Mononuclear cell (primary cell): ENCODE results near the gene NFKB2. TPM values are rescaled to one million over a fixed set of nuclear protein-coding genes. Genes with fewer than 3 reads are reported as not detected.

Experiments
- H3K27me3 ChIP-seq: 2 replicates; pipeline ENCODE4 v1.6.0; 2011; ENCODE audit warnings: low read length, control low read depth; ENCODE audit not compliant: insufficient read depth
- H3K4me1 ChIP-seq: 2 replicates; pipeline ENCODE4 v1.5.1; 2011; ENCODE audit warnings: mild to moderate bottlenecking, low read length, control low read depth; ENCODE audit not compliant: insufficient read depth
- H3K4me3 ChIP-seq: 2 replicates; pipeline ENCODE4 v1.5.1; 2011; ENCODE audit warnings: mild to moderate bottlenecking, low read length, moderate library complexity
- H3K9me3 ChIP-seq: 2 replicates; pipeline ENCODE4 v1.5.1; 2011; ENCODE audit warnings: low read depth, mild to moderate bottlenecking, control low read depth, low read length
- total RNA-seq: library from RNA; depleted of rRNA; stranded (reverse); fragments of >200 nt; gene quantifications from one replicate; pipeline ENCODE4 v1.2.3, GENCODE V29; 2012

Gene NFKB2
- total RNA-seq, 1 donor: 67.1 TPM

DNA sequence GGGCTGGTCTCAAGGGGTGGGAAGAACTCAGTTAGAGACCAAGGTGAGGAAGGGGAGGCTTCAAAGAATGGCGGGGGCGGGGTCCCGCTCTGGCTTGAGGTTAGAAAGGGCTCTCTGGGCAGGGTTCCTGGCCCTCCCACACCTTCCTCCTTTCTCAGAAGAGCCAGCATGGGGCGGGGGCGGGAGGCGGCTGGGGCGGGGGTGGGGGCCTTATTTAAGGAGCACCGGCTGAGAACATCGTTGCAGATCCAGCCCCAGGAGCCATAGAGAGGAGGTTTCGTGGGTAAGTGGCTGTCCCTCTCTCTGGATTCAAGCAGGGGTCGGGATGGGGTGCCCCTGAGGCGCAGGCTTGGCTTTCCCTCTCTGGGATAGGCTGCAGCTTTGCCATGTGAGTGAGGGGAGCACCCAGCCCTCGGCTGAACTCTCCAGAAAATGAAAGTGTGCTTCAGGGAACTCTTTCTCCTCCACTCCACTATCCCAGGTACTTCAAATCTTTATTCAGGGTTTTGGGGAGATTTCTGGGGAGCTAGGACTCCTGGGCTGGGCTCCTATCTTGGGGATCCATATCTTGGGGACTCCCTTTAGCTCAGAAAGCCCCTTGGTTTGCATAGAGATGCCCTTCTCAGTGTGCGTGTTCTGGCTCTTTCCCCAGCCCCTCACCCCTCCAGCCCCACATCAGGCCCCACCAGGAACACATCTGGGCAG, 40.2 kb downstream of the NFKB2 start:
- no peaks in the 10 kb centered on the region for H3K27me3 ChIP-seq
- peak overlapping the region; percentile 35 for H3K4me3 ChIP-seq
- peaks cover 51% of the 10 kb centered on the region for H3K4me1 ChIP-seq
- H3K9me3 ChIP-seq: no peaks in the 10 kb centered on the region

- Histone ChIP-seq H3K4me1 (peaks cover 50% of the 10 kb centered on the region), H3K27me3 (no peaks in the 10 kb centered on the region), H3K4me3 (peak overlapping the region; percentile 23), H3K9me3 (no peaks in the 10 kb centered on the region)
Measured at GRCh38 chr10:102436312-102436711, 40.8 kb downstream of the NFKB2 start.

DNA sequence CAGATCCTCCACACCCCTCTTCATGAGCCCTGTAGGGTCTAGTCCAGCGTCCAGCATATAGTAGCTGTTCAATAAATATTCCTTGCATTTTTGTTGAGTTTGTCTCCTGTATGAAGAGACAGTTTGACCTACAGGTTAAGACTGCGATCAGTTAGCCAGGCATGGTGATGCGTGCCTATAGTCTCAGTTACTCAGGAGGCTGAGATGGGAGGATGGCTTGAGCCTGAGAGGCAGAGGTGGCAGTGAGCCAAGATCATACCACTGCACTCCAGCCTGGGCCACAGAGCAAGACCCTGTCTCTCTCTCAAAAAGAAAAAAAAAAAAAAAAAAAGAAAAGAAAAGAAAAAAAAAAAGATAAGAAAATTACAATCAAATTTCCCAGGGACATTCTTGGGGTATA, 42.0 kb downstream of the NFKB2 start:
- Histone ChIP-seq H3K27me3 (no peaks in the 10 kb centered on the region), H3K4me1 (peaks cover 41% of the 10 kb centered on the region), H3K4me3 (no peak overlapping the region), H3K9me3 (no peaks in the 10 kb centered on the region)

- Histone ChIP-seq H3K4me3 (no peak overlapping the region), H3K4me1 (peaks cover 34% of the 10 kb centered on the region), H3K9me3 (no peaks in the 10 kb centered on the region), H3K27me3 (no peaks in the 10 kb centered on the region)
Measured at GRCh38 chr10:102438374-102438773, 42.9 kb downstream of the NFKB2 start.

DNA sequence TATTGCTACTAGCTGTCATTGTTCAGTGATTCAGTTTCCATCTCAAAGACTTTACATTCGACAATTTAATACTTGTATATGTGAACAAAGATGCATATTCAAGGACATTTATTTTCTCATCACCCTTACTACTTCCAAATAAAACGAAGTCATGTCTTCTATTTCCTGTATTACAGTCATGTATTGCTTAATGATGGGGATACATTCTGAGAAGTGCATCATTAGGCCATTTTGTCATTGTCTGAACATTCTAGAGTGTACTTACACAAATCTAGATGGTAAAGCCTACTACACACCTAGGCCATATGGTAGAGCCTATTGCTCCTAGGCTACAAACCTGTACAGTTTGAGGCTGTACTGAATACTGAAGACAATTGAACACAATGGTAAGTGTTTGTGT, 49.3 kb downstream of the NFKB2 start:
- no peaks in the 10 kb centered on the region for H3K27me3 ChIP-seq
- H3K4me1 ChIP-seq: peaks cover 9% of the 10 kb centered on the region
- no peaks in the 10 kb centered on the region for H3K9me3 ChIP-seq
- no peak overlapping the region for H3K4me3 ChIP-seq

DNA sequence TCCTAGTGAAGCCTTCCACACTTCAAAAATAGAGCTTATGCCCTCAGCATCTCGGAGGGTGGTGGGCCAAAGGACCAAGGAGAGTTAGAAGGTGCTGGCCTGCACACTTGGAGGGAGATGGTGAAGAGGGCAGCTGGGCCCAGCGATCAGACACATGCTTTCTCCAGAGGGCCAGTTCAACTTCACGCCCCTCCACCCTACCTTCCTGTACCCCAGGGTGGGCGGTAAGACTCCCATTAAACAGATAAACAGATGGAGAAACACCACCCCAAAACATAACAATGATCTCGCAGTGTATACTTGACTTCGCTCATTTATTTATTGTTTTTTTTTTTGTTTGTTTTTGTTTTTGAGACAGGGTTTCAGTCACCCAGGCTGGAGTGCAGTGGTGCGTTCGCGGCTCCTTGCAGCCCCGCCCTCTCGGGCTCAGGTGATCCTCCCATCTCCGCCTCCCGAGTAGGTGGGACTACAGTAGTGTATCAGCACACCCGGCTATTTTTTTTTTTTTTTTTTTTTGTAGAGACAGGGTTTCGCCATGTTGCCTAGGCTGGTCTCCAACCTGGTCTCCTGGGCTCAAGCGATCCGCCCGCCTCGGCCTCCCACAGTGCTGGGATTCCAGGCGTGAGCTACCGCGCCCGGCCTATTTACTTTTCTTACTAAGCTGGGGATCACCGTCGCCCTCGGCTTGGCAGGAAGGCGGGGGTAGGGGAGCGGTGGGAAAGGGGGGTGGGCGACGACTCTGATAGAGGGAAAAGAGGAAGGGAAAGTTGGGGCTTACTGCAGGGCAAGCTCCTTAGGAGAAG, 54.0 kb downstream of the NFKB2 start:
- no peaks in the 10 kb centered on the region for H3K27me3 ChIP-seq
- H3K4me3 ChIP-seq: peak overlapping the region; percentile 78
- H3K9me3 ChIP-seq: no peaks in the 10 kb centered on the region
- H3K4me1 ChIP-seq: peaks cover 48% of the 10 kb centered on the region

- Histone ChIP-seq H3K4me1 (peaks cover 54% of the 10 kb centered on the region), H3K4me3 (peak overlapping the region; percentile 78)
Measured at GRCh38 chr10:102450124-102450373, 54.5 kb downstream of the NFKB2 start.

GRCh38 chr10:102450374-102451104, 55.0 kb downstream of the NFKB2 start:
- Histone ChIP-seq H3K4me1 (peaks cover 58% of the 10 kb centered on the region), H3K27me3 (no peaks in the 10 kb centered on the region), H3K4me3 (peak overlapping the region; percentile 78), H3K9me3 (no peaks in the 10 kb centered on the region)

More at GRCh38 chr10:102450124-102450373, 54.5 kb downstream of the NFKB2 start:
- Histone ChIP-seq H3K27me3 (no peaks in the 10 kb centered on the region), H3K9me3 (no peaks in the 10 kb centered on the region)

- Histone ChIP-seq H3K4me3 (peak within 1 kb of the TSS; percentile 78), H3K9me3 (no peaks in the 10 kb centered on the region), H3K4me1 (peaks cover 66% of the 10 kb centered on the region), H3K27me3 (no peaks in the 10 kb centered on the region)
Measured at GRCh38 chr10:102451105-102451969, 55.8 kb downstream of the NFKB2 start, which contains the start of gene C10orf95. Gene C10orf95, minus strand, starts transcription at chr10:102451543. Its CDS starts 450 bp downstream, at chr10:102451093.

Other genes starting within 250 kb of the NFKB2 start
- gene NOLC1, start 243.3 kb upstream of the NFKB2 start, total RNA-seq: 19.8 TPM
- gene ELOVL3, start 169.4 kb upstream of the NFKB2 start, total RNA-seq: not detected
- gene PITX3, start 154.2 kb upstream of the NFKB2 start, total RNA-seq: not detected
- gene GBF1, start 150.2 kb upstream of the NFKB2 start, total RNA-seq: 16.7 TPM
- 4.1 TPM for gene PSD, start 23.1 kb downstream of the NFKB2 start, total RNA-seq
- gene FBXL15, start 25.1 kb downstream of the NFKB2 start, total RNA-seq: 4.7 TPM
- 16.0 TPM for gene CUEDC2, start 36.9 kb downstream of the NFKB2 start, total RNA-seq
- 0.10 TPM for gene C10orf95, start 55.8 kb downstream of the NFKB2 start, total RNA-seq
- gene ACTR1A, start 107.0 kb downstream of the NFKB2 start, total RNA-seq: 52.6 TPM
- 1.8 TPM for gene SUFU, start 108.3 kb downstream of the NFKB2 start, total RNA-seq
- 89.0 TPM for gene TRIM8, start 248.8 kb downstream of the NFKB2 start, total RNA-seq